HepG2 (cell line): ENCODE data around the gene COA5. TPM values are rescaled to one million over a fixed set of nuclear protein-coding genes. Genes with fewer than 3 reads are reported as not detected.
A peak's percentile ranks its signal among the peaks of the same experiment; 100 is the strongest.

Experiments
- ETV5 ChIP-seq: IDR thresholded peaks from 2 replicates; pipeline ENCODE4 v1.6.1; 2018; ENCODE audit warnings: missing biosample characterization, missing genetic modification reagents, inconsistent platforms, borderline replicate concordance
- JUN ChIP-seq: sonication (generic); formaldehyde crosslinking; IDR thresholded peaks from 2 replicates; pipeline ENCODE4 v1.4.0; 2020; ENCODE audit warnings: mild to moderate bottlenecking, missing genetic modification reagents
- MEIS2 ChIP-seq: sonication (generic); formaldehyde crosslinking; IDR thresholded peaks from 2 replicates; pipeline ENCODE4 v1.9.0; 2021; ENCODE audit warnings: mild to moderate bottlenecking, missing genetic modification reagents
- MZF1 ChIP-seq: sonication (generic); formaldehyde crosslinking; IDR thresholded peaks from 2 replicates; pipeline ENCODE4 v1.8.1; 2023; ENCODE audit warnings: mild to moderate bottlenecking, missing genetic modification reagents, borderline replicate concordance
- PATZ1 ChIP-seq: sonication (generic); formaldehyde crosslinking; IDR thresholded peaks from 2 replicates; pipeline ENCODE4 v1.4.0; 2020; ENCODE audit warnings: missing genetic modification reagents
- PAX8 ChIP-seq: sonication (generic); formaldehyde crosslinking; IDR thresholded peaks from 2 replicates; pipeline ENCODE4 v1.8.0; 2022; ENCODE audit warnings: mild to moderate bottlenecking, missing genetic modification reagents, borderline replicate concordance
- PRDM4 ChIP-seq: sonication (generic); formaldehyde crosslinking; IDR thresholded peaks from 2 replicates; pipeline ENCODE4 v1.9.0; 2021; ENCODE audit warnings: missing genetic modification reagents, borderline replicate concordance
- RAD51 ChIP-seq: fragments of 450-650 bp; IDR thresholded peaks from 2 replicates; pipeline ENCODE4 v1.6.1; 2016; ENCODE audit warnings: borderline replicate concordance
- RBM39 ChIP-seq: fragments of 200-400 bp; formaldehyde crosslinking; IDR thresholded peaks from one replicate; pipeline ENCODE4 v1.6.1; 2018; ENCODE audit warnings: antibody characterized with exemption, mild to moderate bottlenecking, low read depth, low read length; ENCODE audit not compliant: poor library complexity, severe bottlenecking
- SIN3A ChIP-seq: IDR thresholded peaks from 2 replicates; pipeline ENCODE4 v1.6.1; 2011; ENCODE audit warnings: low read depth, mild to moderate bottlenecking, control low read depth, low read length, borderline replicate concordance
- TEAD2 ChIP-seq: sonication (generic); formaldehyde crosslinking; IDR thresholded peaks from 2 replicates; pipeline ENCODE4 v1.9.0; 2021; ENCODE audit warnings: missing genetic modification reagents
- ZFP41 ChIP-seq: sonication (generic); formaldehyde crosslinking; IDR thresholded peaks from 2 replicates; pipeline ENCODE4 v1.4.0; 2020; ENCODE audit warnings: mild to moderate bottlenecking, missing genetic modification reagents, borderline replicate concordance
- ZMYM4 ChIP-seq: sonication (generic); formaldehyde crosslinking; IDR thresholded peaks from 2 replicates; pipeline ENCODE4 v1.8.1; 2023; ENCODE audit warnings: mild to moderate bottlenecking, missing genetic modification reagents
- ZNF142 ChIP-seq: sonication (generic); formaldehyde crosslinking; IDR thresholded peaks from 2 replicates; pipeline ENCODE4 v1.4.0; 2020; ENCODE audit warnings: missing genetic modification reagents
- ZNF224 ChIP-seq: sonication (generic); formaldehyde crosslinking; IDR thresholded peaks from 2 replicates; pipeline ENCODE4 v1.5.0; 2020; ENCODE audit warnings: mild to moderate bottlenecking, missing genetic modification reagents
- ZNF468 ChIP-seq: sonication (generic); formaldehyde crosslinking; IDR thresholded peaks from 2 replicates; pipeline ENCODE4 v1.8.0; 2022; ENCODE audit warnings: mild to moderate bottlenecking, moderate library complexity, missing genetic modification reagents
- ZNF576 ChIP-seq: sonication (generic); formaldehyde crosslinking; IDR thresholded peaks from 2 replicates; pipeline ENCODE4 v1.4.0; 2020; ENCODE audit warnings: mild to moderate bottlenecking, missing genetic modification reagents
- polyA plus RNA-seq, 8 experiments: library from polyadenylated mRNA; depleted of rRNA in 3 of 8; stranded (reverse) in 7 of 8; unstranded in 1 of 8; fragments of >200 nt; fragmentation: Illumina TruSeq in 4 of 8; extraction: Trizol in 4 of 8; gene quantifications; 2 replicates each; pipeline versions ENCODE4 v1.2.1 to v1.2.3, GENCODE V29; 2011 to 2016; ENCODE audit warnings: low read depth in 4 of 8, missing spikeins in 1 of 8, mixed read lengths in 1 of 8; ENCODE audit not compliant: insufficient read depth in 1 of 8
- total RNA-seq, 5 experiments: library from RNA; depleted of rRNA; stranded (reverse); fragments of >200 nt; fragmentation: Illumina TruSeq; extraction: Trizol; gene quantifications; 2 replicates each; pipeline ENCODE4 v1.2.3, GENCODE V29; 2016; ENCODE audit warnings: low read depth in 1 of 5

COA5 gene
- total and polyA plus RNA-seq, 2 of the 13 experiments (the other 11 are each of a cell fraction or from before 2014, with no cell fraction given) = 43.6 to 64.5 TPM

- 0 out of 2 replicates have a peak, but pooled peaks have one; percentile 59 for TF ChIP-seq PRDM4 (CRISPR knock-in tag)
- no peak; the same call in 1 of the 2 replicates for TF ChIP-seq MEIS2 (CRISPR knock-in tag)
- TF ChIP-seq PATZ1 (CRISPR knock-in tag) = peak; percentile 80
- peak; percentile 84 for TF ChIP-seq ZNF468
- TF ChIP-seq MZF1 (CRISPR knock-in tag) = 0 out of 2 replicates have a peak, but pooled peaks have one; percentile 35
- peak; percentile 96 for TF ChIP-seq ZMYM4 (CRISPR knock-in tag)
- peak; percentile 96 for TF ChIP-seq ETV5 (CRISPR knock-in tag)
- peak; percentile 59; the same call in 1 of the 2 replicates for TF ChIP-seq ZFP41 (CRISPR knock-in tag)
- TF ChIP-seq ZNF224 (CRISPR knock-in tag) = peak; percentile 95; the same call in 1 of the 2 replicates
- peak; percentile 88; the same call in 1 of the 2 replicates for TF ChIP-seq ZNF576 (CRISPR knock-in tag)
- peak; percentile 96 for TF ChIP-seq PAX8 (CRISPR knock-in tag)
- peak; percentile 95 for TF ChIP-seq RBM39
- peak; percentile 36; the same call in 1 of the 2 replicates for TF ChIP-seq JUN (CRISPR knock-in tag)
- TF ChIP-seq ZNF142 (CRISPR knock-in tag) = 0 out of 2 replicates have a peak, but pooled peaks have one; percentile 24
- peak; percentile 96; the same call in 1 of the 2 replicates for TF ChIP-seq SIN3A
- TF ChIP-seq RAD51 = no peak
- TF ChIP-seq TEAD2 (CRISPR knock-in tag) = 0 out of 2 replicates have a peak, but pooled peaks have one; percentile 41
Observed at GRCh38 chr2:98608116-98608961, at the start of gene COA5, which contains the start of gene UNC50 (continued).
